Liver (tissue), 9 donors: ENCODE data around the gene RBM5. TPM values are rescaled to one million over a fixed set of nuclear protein-coding genes. Genes with fewer than 3 reads are reported as not detected.

ENCODE experiments used
- DNase-seq: peaks from one replicate; pipeline ENCODE4 v3.0.0-alpha.2; 2017; ENCODE audit warnings: low spot score
- H3K27ac ChIP-seq, 2 donors: one replicate each; pipeline ENCODE4 v1.7.0; 2013; ENCODE audit warnings: inconsistent platforms in 2 of 2, low read length in 2 of 2, control low read depth in 1 of 2, low read depth in 1 of 2, mild to moderate bottlenecking in 1 of 2
- H3K27me3 ChIP-seq, 4 donors: one replicate each; pipeline versions ENCODE4 v1.6.1 to v1.7.0; 2013; ENCODE audit warnings: low read length in 3 of 4, inconsistent platforms in 1 of 4, mild to moderate bottlenecking in 1 of 4, moderate library complexity in 1 of 4; ENCODE audit not compliant: control insufficient read depth in 4 of 4, insufficient read depth in 4 of 4
- H3K36me3 ChIP-seq, 4 donors: one replicate each; pipeline versions ENCODE4 v1.6.1 to v1.7.0; 2013; ENCODE audit warnings: low read length in 3 of 4, mild to moderate bottlenecking in 3 of 4, low read depth in 1 of 4, moderate library complexity in 1 of 4; ENCODE audit not compliant: control insufficient read depth in 4 of 4, insufficient read depth in 3 of 4
- H3K4me1 ChIP-seq, 4 donors: one replicate each; pipeline versions ENCODE4 v1.6.1 to v1.7.0; 2013; ENCODE audit warnings: low read length in 3 of 4, mild to moderate bottlenecking in 3 of 4, moderate library complexity in 1 of 4; ENCODE audit not compliant: control insufficient read depth in 4 of 4, insufficient read depth in 4 of 4
- H3K4me3 ChIP-seq, 3 donors: one replicate each; pipeline versions ENCODE4 v1.6.1 to v1.7.0; 2013; ENCODE audit warnings: low read length in 3 of 3, control low read depth in 1 of 3, low read depth in 1 of 3, mild to moderate bottlenecking in 1 of 3
- H3K9ac ChIP-seq, 2 donors: one replicate each; pipeline ENCODE4 v1.7.0; 2013; ENCODE audit warnings: low read length in 2 of 2, mild to moderate bottlenecking in 2 of 2, moderate library complexity in 2 of 2, control low read depth in 1 of 2, low read depth in 1 of 2
- H3K9me3 ChIP-seq, 4 donors: one replicate each; pipeline versions ENCODE4 v1.6.1 to v1.7.0; 2013; ENCODE audit warnings: low read length in 3 of 4; ENCODE audit not compliant: control insufficient read depth in 4 of 4
- EGR1 ChIP-seq, 2 donors: IDR thresholded peaks; 2 replicates each; pipeline ENCODE4 v1.6.1; 2016 to 2018; ENCODE audit warnings: antibody characterized with exemption in 2 of 2, low read depth in 2 of 2
- FOXA1 ChIP-seq: IDR thresholded peaks from 2 replicates; pipeline ENCODE4 v1.6.1; 2016; ENCODE audit warnings: antibody characterized with exemption
- FOXA2 ChIP-seq: IDR thresholded peaks from 2 replicates; pipeline ENCODE4 v1.6.1; 2016; ENCODE audit warnings: antibody characterized with exemption
- GABPA ChIP-seq, 2 donors: IDR thresholded peaks in 1 of 2; conservative IDR thresholded peaks in 1 of 2; 2 replicates each; pipeline ENCODE4 v1.6.1; 2016; ENCODE audit warnings: antibody characterized with exemption in 2 of 2, mild to moderate bottlenecking in 1 of 2, moderate library complexity in 1 of 2
- HNF4A ChIP-seq, 2 donors: conservative IDR thresholded peaks; 2 replicates each; pipeline ENCODE4 v1.6.1; 2016; ENCODE audit warnings: antibody characterized with exemption in 2 of 2, mild to moderate bottlenecking in 2 of 2
- HNF4G ChIP-seq: IDR thresholded peaks from 2 replicates; pipeline ENCODE4 v1.6.1; 2016; ENCODE audit warnings: antibody characterized with exemption
- JUND ChIP-seq, 2 donors: IDR thresholded peaks; 2 replicates each; pipeline ENCODE4 v1.6.1; 2016; ENCODE audit warnings: antibody characterized with exemption in 2 of 2
- NR2F2 ChIP-seq: IDR thresholded peaks from 2 replicates; pipeline ENCODE4 v1.6.1; 2016; ENCODE audit warnings: antibody characterized with exemption
- RAD21 ChIP-seq, 2 donors: IDR thresholded peaks; 2 replicates each; pipeline ENCODE4 v1.6.1; 2016; ENCODE audit warnings: antibody characterized with exemption in 2 of 2, mild to moderate bottlenecking in 2 of 2
- RXRA ChIP-seq, 2 donors: IDR thresholded peaks; 2 replicates each; pipeline ENCODE4 v1.6.1; 2017 to 2018; ENCODE audit warnings: antibody characterized with exemption in 2 of 2, mild to moderate bottlenecking in 1 of 2
- TAF1 ChIP-seq: conservative IDR thresholded peaks from 2 replicates; pipeline ENCODE4 v1.6.1; 2016; ENCODE audit warnings: antibody characterized with exemption, mild to moderate bottlenecking
- YY1 ChIP-seq: IDR thresholded peaks from 2 replicates; pipeline ENCODE4 v1.6.1; 2016; ENCODE audit warnings: antibody characterized with exemption, mild to moderate bottlenecking
- WGBS: extraction: QIAGEN DNeasy Blood & Tissue Kit; methylation state at CpG from one replicate; pipeline ENCODE4 v1.1.7; 2013; 5-methylcytosine and 5-hydroxymethylcytosine counted together
- polyA plus RNA-seq, 2 donors: library from polyadenylated mRNA; stranded (reverse) in 1 of 2; unstranded in 1 of 2; fragments of 200-250 nt in 1 of 2; fragments of >200 nt in 1 of 2; fragmentation: Nextera tagmentation in 1 of 2; extraction: Ambion mirVana in 1 of 2; gene quantifications; one replicate each; pipeline versions ENCODE4 v1.2.1 to v1.2.3, GENCODE V29; 2013 to 2015
- total RNA-seq, 2 donors: library from RNA; depleted of rRNA; stranded (reverse); fragments of >200 nt; gene quantifications; one replicate each; pipeline ENCODE4 v1.2.3, GENCODE V29; 2014
- TF ChIP-seq, protein P1 (sequence below): IDR thresholded peaks from 2 replicates; pipeline ENCODE4 v1.6.1; 2016; ENCODE audit warnings: antibody characterized with exemption
- TF ChIP-seq, protein P2 (sequence below): IDR thresholded peaks from 2 replicates; pipeline ENCODE4 v1.6.1; 2016; ENCODE audit warnings: antibody characterized with exemption, mild to moderate bottlenecking
- TF ChIP-seq, protein P3 (sequence below): IDR thresholded peaks from 2 replicates; pipeline ENCODE4 v1.6.1; 2016; ENCODE audit warnings: antibody characterized with exemption
- TF ChIP-seq, protein P4 (sequence below): fragments of 150-350 bp; IDR thresholded peaks from 2 replicates; pipeline ENCODE4 v1.5.1; 2017; ENCODE audit warnings: improper control_type of control experiment, low read depth, low read length; ENCODE audit not compliant: missing input control
- TF ChIP-seq, protein P5 (sequence below): IDR thresholded peaks from 2 replicates; pipeline ENCODE4 v1.6.1; 2016; ENCODE audit warnings: antibody characterized with exemption
- donor health status: healthy.
- donor health status: healthy.
- donor health status: healthy.
- donor health status: healthy.
- donor health status: healthy.

RBM5 gene
- total and polyA plus RNA-seq, 4 donors, result 21.2 to 142 (median 64.3) TPM

DNA sequence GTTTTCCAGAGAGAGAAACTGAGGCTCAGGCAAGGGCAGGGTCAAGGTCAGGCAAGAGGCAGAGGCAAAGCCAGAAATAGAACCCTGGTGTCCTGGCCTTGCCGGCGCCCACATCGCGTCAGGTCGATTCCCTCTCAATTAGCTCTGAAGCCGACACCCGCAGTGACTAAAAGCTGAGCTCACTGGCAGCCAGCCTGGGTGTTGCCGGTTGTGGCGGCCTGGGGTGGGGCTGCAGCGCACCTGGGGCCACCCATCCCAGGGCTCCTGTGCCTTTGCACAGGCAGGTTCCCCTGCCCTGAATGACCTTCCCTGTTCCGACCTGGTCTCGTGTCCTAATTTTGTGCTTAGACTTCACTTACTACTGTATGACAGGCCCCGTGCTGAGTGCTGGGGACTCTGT, 72.6 kb downstream of the RBM5 start:
- Histone ChIP-seq H3K27ac (no peak overlapping the region), H3K9me3 (no peaks in the 10 kb centered on the region), H3K4me1 (peaks cover 13 to 36% (median 28%) of the 10 kb centered on the region in 4 donors), H3K36me3 (no peaks in the 10 kb centered on the region), H3K27me3 (no peaks in the 10 kb centered on the region), H3K9ac (no peak overlapping the region), H3K4me3 (no peak overlapping the region)
- WGBS, result 77% methylated on average over 13 of the region's 13 CpGs
- no peak for DNase-seq
- TF ChIP-seq, protein P1, sequence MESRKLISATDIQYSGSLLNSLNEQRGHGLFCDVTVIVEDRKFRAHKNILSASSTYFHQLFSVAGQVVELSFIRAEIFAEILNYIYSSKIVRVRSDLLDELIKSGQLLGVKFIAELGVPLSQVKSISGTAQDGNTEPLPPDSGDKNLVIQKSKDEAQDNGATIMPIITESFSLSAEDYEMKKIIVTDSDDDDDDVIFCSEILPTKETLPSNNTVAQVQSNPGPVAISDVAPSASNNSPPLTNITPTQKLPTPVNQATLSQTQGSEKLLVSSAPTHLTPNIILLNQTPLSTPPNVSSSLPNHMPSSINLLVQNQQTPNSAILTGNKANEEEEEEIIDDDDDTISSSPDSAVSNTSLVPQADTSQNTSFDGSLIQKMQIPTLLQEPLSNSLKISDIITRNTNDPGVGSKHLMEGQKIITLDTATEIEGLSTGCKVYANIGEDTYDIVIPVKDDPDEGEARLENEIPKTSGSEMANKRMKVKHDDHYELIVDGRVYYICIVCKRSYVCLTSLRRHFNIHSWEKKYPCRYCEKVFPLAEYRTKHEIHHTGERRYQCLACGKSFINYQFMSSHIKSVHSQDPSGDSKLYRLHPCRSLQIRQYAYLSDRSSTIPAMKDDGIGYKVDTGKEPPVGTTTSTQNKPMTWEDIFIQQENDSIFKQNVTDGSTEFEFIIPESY, result no peak
- no peak for TF ChIP-seq FOXA2
- TF ChIP-seq EGR1 (IDR thresholded peaks at IDR 0.05; ENCODE audit: low read depth in 2 of 2), result no peak
- TF ChIP-seq, protein P2, sequence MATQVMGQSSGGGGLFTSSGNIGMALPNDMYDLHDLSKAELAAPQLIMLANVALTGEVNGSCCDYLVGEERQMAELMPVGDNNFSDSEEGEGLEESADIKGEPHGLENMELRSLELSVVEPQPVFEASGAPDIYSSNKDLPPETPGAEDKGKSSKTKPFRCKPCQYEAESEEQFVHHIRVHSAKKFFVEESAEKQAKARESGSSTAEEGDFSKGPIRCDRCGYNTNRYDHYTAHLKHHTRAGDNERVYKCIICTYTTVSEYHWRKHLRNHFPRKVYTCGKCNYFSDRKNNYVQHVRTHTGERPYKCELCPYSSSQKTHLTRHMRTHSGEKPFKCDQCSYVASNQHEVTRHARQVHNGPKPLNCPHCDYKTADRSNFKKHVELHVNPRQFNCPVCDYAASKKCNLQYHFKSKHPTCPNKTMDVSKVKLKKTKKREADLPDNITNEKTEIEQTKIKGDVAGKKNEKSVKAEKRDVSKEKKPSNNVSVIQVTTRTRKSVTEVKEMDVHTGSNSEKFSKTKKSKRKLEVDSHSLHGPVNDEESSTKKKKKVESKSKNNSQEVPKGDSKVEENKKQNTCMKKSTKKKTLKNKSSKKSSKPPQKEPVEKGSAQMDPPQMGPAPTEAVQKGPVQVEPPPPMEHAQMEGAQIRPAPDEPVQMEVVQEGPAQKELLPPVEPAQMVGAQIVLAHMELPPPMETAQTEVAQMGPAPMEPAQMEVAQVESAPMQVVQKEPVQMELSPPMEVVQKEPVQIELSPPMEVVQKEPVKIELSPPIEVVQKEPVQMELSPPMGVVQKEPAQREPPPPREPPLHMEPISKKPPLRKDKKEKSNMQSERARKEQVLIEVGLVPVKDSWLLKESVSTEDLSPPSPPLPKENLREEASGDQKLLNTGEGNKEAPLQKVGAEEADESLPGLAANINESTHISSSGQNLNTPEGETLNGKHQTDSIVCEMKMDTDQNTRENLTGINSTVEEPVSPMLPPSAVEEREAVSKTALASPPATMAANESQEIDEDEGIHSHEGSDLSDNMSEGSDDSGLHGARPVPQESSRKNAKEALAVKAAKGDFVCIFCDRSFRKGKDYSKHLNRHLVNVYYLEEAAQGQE, result no peak

DNA sequence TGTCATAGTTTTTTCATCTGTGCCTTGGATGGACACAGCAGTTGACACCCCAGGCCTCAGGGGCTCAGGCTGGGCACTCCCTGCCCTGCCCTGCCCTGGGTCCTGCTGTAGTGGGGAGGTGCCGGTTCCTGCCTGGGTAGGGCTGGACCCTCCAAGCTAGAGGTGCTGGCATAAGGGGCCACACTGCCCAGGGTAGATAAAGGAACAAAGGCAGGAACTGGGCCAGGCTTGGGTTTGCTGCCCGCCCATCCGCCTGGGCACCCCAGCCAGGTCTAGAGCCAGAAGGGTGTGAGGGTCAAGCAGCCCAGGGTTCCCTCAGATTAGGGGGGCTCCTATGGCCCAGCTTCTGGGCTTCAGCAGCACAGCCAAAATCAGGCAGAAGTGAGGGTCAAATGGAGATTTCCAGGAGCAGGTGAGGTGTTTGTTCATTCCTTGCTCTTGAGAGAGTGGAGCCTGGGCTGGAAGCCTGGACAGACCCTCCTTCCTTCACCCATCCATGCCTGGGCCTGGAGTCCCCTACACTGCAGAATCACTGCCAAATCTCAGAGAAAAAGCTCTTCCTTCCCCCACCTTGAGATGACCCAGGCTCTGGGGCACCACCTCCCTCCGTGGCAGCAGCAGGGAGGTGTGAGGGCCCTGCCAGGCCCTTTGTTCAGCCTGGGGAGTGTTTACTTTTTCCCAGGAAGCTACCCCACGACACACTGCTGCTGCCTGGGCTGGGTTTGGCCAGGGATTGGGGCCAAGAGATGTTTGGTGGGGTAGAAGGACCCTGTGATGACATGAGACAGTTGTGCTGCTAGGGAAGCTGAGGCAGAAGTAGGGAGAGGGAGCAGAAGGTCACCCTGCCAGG, 73.5 kb downstream of the RBM5 start:
- Histone ChIP-seq H3K9ac (no peak overlapping the region), H3K36me3 (no peaks in the 10 kb centered on the region), H3K9me3 (no peaks in the 10 kb centered on the region), H3K4me1 (peaks cover 13 to 43% (median 33%) of the 10 kb centered on the region in 4 donors), H3K27me3 (no peaks in the 10 kb centered on the region), H3K27ac (no peak overlapping the region), H3K4me3 (no peak overlapping the region)
- whole genome bisulfite sequencing, result 82% methylated on average over 5 of the region's 5 CpGs
- DNase-seq, result no peak
- TF ChIP-seq HNF4A (conservative IDR thresholded peaks at IDR 0.05) (no peak), RAD21 (IDR thresholded peaks at IDR 0.05) (no peak), FOXA1 (no peak), EGR1 (IDR thresholded peaks at IDR 0.05; ENCODE audit: low read depth in 2 of 2) (no peak), NR2F2 (no peak), JUND (IDR thresholded peaks at IDR 0.05) (no peak), YY1 (no peak), FOXA2 (no peak), HNF4G (no peak), TAF1 (no peak), GABPA (IDR thresholded peaks at IDR 0.05 in 1 of 2, conservative IDR thresholded peaks at IDR 0.05 in 1 of 2) (no peak), RXRA (IDR thresholded peaks at IDR 0.05) (no peak)
- TF ChIP-seq, protein P3, sequence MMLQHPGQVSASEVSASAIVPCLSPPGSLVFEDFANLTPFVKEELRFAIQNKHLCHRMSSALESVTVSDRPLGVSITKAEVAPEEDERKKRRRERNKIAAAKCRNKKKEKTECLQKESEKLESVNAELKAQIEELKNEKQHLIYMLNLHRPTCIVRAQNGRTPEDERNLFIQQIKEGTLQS, result no peak
- TF ChIP-seq, protein P4, sequence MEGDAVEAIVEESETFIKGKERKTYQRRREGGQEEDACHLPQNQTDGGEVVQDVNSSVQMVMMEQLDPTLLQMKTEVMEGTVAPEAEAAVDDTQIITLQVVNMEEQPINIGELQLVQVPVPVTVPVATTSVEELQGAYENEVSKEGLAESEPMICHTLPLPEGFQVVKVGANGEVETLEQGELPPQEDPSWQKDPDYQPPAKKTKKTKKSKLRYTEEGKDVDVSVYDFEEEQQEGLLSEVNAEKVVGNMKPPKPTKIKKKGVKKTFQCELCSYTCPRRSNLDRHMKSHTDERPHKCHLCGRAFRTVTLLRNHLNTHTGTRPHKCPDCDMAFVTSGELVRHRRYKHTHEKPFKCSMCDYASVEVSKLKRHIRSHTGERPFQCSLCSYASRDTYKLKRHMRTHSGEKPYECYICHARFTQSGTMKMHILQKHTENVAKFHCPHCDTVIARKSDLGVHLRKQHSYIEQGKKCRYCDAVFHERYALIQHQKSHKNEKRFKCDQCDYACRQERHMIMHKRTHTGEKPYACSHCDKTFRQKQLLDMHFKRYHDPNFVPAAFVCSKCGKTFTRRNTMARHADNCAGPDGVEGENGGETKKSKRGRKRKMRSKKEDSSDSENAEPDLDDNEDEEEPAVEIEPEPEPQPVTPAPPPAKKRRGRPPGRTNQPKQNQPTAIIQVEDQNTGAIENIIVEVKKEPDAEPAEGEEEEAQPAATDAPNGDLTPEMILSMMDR, result no peak
- TF ChIP-seq, protein P2, result no peak
- TF ChIP-seq, protein P5, sequence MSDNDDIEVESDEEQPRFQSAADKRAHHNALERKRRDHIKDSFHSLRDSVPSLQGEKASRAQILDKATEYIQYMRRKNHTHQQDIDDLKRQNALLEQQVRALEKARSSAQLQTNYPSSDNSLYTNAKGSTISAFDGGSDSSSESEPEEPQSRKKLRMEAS, result no peak
- TF ChIP-seq, protein P1, result no peak
